Duodenal mucosa (tissue), 2 donors: Measurements from ENCODE around the gene MAP7D1.
"Not testable (repeated sequence)": the region's sequence is repeated elsewhere in the genome, so short reads cannot be mapped to it uniquely, and the experiment has no call there.

ENCODE experiments used
- H3K27ac ChIP-seq: one replicate; pipeline ENCODE4 v1.7.0; 2013; ENCODE audit warnings: low read depth, low read length
- H3K27me3 ChIP-seq, 2 donors: one replicate each; pipeline ENCODE4 v1.7.0; 2013; ENCODE audit warnings: low read length in 2 of 2, control low read depth in 1 of 2; ENCODE audit not compliant: insufficient read depth in 2 of 2, control insufficient read depth in 1 of 2
- H3K36me3 ChIP-seq, 2 donors: one replicate each; pipeline ENCODE4 v1.7.0; 2013; ENCODE audit warnings: low read length in 2 of 2, control low read depth in 1 of 2; ENCODE audit not compliant: insufficient read depth in 2 of 2, control insufficient read depth in 1 of 2
- H3K4me1 ChIP-seq, 2 donors: one replicate each; pipeline ENCODE4 v1.7.0; 2013; ENCODE audit warnings: low read length in 2 of 2, control low read depth in 1 of 2; ENCODE audit not compliant: insufficient read depth in 2 of 2, control insufficient read depth in 1 of 2
- H3K4me3 ChIP-seq, 2 donors: one replicate each; pipeline ENCODE4 v1.7.0; 2013; ENCODE audit warnings: low read length in 2 of 2, low read depth in 1 of 2
- H3K9ac ChIP-seq, 2 donors: one replicate each; pipeline ENCODE4 v1.7.0; 2013; ENCODE audit warnings: low read length in 2 of 2, low read depth in 1 of 2
- H3K9me3 ChIP-seq, 2 donors: one replicate each; pipeline ENCODE4 v1.7.0; 2013; ENCODE audit warnings: low read length in 2 of 2, control low read depth in 1 of 2; ENCODE audit not compliant: control insufficient read depth in 1 of 2

MAP7D1 gene

DNA sequence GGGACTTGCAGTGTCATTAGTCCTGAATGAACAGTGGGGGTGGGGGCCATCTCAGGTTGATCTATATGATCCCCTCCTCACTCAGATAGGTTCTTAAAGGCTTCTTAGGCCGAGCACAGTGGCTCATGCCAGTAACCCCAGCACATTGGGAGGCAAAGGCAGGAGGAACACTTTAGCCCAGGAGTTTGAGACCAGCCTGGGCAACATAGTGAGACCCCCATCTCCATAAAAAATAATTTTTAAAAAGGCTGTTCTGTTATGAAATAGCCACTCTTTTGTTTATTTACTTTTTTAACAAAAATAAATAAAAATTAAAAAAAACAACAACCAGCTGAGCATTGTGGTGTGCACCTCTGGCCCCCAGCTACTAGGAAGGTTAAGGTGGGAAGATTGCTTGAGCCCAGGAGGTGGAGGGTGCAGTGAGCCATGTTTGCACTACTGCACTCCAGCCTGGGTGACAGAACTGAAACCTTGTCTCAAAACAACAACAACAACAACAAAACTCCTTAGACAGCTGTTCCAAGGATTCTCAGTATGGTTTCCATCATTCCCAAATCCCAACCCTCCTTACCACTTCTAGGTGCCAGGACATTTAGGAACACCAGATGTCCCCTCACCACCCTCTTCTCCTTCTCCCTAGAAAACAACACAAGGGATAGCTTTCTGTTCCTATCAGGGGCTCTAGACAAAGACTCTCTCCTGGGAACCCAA, 4.7 kb upstream of the MAP7D1 start:
- peaks cover 37 to 43% of the 10 kb centered on the region in 2 donors for H3K4me1 ChIP-seq
- peak overlapping the region; percentile 18 to 44 for H3K9ac ChIP-seq
- H3K36me3 ChIP-seq, result peaks cover 0 to 4% of the 10 kb centered on the region in 2 donors
- no peaks in the 10 kb centered on the region for H3K9me3 ChIP-seq
- H3K27me3 ChIP-seq, result no peaks in the 10 kb centered on the region
- peak overlapping the region in 1 of 2 donors; percentile 63 for H3K4me3 ChIP-seq
- H3K27ac ChIP-seq, result peak overlapping the region; percentile 32

DNA sequence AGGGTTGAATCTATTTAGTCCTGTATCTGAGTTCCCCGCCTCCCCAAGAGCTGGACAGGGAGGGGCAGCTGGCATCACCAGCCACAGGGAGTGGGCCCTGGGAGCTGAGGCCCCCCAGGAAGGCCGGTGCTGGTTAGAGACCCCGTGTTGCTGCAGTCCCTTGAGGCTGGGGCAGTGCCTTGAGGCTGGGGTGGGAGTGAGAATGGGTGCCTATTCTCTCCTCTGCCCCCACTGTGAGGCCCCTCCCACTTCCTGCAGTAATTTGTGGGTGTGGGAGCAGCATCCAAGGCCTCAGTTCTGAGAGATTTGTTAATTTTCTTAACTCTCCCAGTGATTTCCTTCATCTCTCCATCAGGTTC, 4.1 kb upstream of the MAP7D1 start:
- peak overlapping the region; percentile 18 to 31 for H3K9ac ChIP-seq
- no peak overlapping the region for H3K4me3 ChIP-seq
- no peaks in the 10 kb centered on the region for H3K27me3 ChIP-seq
- H3K9me3 ChIP-seq, result no peaks in the 10 kb centered on the region
- H3K36me3 ChIP-seq, result peaks cover 0 to under 1% of the 10 kb centered on the region in 2 donors
- H3K4me1 ChIP-seq, result peaks cover 37 to 43% of the 10 kb centered on the region in 2 donors
- H3K27ac ChIP-seq, result peak overlapping the region; percentile 28

DNA sequence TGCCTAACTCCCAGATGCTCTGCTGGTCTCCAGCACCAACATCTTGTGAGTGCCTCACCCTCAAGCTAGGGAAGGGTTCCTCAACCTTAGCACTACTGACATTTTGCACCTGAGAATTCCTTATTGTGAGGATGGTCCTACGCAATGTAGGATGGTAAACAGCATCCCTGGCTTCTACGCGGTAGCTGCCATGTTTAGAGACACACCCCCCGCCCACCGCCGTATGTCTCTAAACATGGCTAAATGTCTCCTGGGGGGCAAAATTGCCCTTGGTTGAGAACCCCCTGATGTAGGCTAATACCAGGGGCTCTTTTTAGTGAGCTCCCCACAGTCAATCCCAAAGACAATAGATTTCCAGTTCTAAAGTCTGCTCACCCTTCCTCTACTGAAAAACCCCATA, 2.5 kb upstream of the MAP7D1 start:
- Histone ChIP-seq H3K9ac (no peak overlapping the region), H3K27me3 (no peaks in the 10 kb centered on the region), H3K36me3 (no peaks in the 10 kb centered on the region), H3K9me3 (no peaks in the 10 kb centered on the region), H3K4me3 (no peak overlapping the region), H3K4me1 (peaks cover 45 to 48% of the 10 kb centered on the region in 2 donors), H3K27ac (no peak overlapping the region)

DNA sequence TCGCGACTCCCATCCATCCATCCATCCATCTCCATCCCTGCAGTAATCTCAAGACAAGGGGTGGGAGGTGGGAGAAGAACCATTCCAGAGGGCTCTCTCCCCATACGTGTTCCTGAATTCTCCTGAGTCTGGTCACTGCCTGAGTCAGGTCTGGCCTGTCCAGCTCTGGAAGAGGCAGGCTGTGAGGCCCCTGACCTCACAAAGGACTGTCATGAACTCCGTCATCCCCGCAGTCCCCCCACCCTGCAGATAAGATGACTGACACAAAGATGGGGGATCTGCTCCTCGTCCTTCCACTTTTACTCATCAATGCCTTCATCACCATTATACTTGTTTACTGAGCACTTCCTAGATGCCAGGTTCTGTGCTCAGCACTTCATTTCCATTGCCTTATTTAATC, 1.6 kb upstream of the MAP7D1 start:
- Histone ChIP-seq H3K27ac (no peak overlapping the region), H3K4me1 (peaks cover 45 to 48% of the 10 kb centered on the region in 2 donors), H3K4me3 (no peak overlapping the region), H3K9ac (peak overlapping the region in 1 of 2 donors; percentile 97), H3K9me3 (no peaks in the 10 kb centered on the region), H3K27me3 (no peaks in the 10 kb centered on the region), H3K36me3 (no peaks in the 10 kb centered on the region)

DNA sequence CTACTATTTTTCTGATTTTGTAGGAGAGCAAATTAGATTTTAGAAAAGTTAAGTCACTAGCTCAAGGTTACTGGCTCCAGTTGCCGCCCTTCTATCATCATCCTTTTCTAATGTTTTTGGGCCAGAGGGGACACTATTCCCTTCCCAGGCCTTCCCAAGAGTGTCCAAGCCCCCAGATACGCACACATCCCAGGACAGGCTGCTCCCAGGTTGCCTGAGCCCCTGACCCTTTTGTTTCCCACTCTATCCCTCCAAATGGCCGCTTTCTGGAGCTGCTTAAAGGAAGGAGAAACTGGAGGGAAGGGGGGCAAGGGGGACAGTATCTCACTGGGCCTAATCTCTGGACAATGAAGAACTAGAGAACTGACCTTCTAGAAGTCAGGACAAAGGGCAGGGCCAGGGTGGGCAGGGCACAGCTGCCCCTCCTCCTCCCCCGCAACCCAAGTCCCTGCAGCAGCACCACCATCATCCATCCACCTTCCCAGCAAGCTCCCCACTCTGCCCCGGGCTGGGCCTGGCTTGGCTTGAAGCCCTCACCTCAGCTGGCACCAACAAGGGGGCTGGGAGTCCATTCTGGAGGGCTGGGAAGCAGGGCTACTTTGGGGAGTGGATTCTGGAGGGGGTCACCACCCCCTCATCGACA, 1.1 kb upstream of the MAP7D1 start:
- Histone ChIP-seq H3K9me3 (no peaks in the 10 kb centered on the region), H3K27me3 (no peaks in the 10 kb centered on the region), H3K4me3 (peak overlapping the region; percentile 88 to 94), H3K27ac (peak overlapping the region; percentile 93), H3K36me3 (no peaks in the 10 kb centered on the region), H3K9ac (peak overlapping the region; percentile 90 to 97), H3K4me1 (peaks cover 49 to 50% of the 10 kb centered on the region in 2 donors)

DNA sequence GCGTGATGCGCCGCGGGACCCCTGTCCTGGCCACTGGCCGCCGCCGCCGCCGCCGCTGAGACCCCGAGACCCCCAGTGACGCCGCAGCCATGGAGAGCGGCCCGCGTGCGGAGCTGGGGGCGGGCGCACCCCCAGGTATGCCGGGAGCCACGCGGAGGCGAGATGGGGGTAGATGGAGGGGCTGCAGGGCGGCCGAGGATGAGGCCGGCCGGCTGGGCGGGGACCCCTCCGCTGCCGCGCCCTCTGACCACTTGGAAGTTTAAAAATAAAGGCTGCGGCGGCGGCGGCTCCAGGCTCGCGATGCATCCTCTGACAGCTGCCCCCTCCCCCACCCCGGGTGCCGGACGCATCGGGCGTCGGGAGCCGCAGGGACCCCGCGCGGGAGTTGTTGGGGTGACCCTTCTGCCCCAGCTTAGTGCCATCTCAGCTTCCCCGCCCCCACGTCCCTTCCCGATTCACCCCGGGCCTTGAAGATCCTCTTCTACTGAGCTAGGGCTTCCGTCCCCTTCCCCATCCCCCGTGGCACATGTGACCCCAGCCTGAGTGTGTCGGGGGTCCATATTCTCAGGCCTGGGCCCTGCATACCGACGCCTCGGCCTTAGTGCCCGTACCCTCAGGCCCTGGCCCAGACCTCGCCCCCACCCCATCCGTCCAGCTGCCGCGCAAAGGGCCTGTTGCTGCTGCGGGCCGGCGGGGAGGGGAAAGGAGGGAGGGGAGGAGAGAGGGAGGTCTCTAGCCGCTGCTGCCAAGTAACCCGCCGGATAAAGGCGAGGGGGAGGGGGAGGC, 562 bp downstream of the MAP7D1 start:
- H3K9ac ChIP-seq, result peak overlapping the region; percentile 57 to 70
- H3K36me3 ChIP-seq, result no peaks in the 10 kb centered on the region
- peak overlapping the region; percentile 93 for H3K27ac ChIP-seq
- no peaks in the 10 kb centered on the region for H3K9me3 ChIP-seq
- H3K4me1 ChIP-seq, result peaks cover 50 to 51% of the 10 kb centered on the region in 2 donors
- no peaks in the 10 kb centered on the region for H3K27me3 ChIP-seq
- H3K4me3 ChIP-seq, result peak overlapping the region; percentile 88 to 94

DNA sequence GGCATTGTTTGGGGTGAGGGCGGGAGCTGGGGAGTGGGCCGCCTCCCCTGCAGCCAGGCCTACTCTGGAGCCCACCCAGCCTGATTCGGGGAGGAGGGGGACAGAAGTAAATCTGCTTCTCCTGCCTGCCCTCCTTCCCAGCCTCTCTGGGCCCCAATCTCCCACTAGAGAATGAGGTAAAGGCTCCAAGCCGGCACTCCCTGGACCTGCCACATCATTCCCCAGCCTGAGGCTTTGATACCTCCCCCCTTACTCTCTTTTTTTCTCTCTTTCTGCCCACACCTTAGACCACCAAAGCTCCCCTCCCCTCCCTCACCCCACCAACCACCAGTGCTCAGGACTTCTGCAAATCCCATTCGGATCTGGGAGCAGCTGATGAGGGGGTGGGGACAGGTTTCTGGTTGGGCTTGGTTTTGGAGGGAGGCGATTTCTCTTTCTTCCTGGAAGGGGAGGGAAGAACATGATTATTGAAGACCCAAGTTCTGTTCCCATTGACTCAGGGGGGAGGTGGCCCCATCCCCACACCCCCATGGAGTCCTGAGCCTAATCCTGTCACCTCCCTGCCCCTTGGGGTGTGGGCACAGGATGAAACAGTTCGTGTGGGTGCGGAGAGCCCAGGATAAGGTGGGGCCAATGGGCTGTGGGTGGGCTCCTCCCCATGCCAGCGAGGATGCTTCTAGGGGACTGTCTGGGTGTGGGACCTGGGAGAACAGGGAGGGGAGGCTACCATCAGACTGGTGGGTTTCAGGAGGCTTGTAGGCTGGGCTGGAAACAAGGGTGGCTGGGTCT, 1.3 kb downstream of the MAP7D1 start:
- Histone ChIP-seq H3K36me3 (no peaks in the 10 kb centered on the region), H3K4me3 (peak overlapping the region; percentile 88 to 94), H3K27me3 (no peaks in the 10 kb centered on the region), H3K4me1 (peaks cover 50 to 55% of the 10 kb centered on the region in 2 donors), H3K9me3 (no peaks in the 10 kb centered on the region), H3K9ac (peak overlapping the region; percentile 57 to 70), H3K27ac (peak overlapping the region; percentile 93)

DNA sequence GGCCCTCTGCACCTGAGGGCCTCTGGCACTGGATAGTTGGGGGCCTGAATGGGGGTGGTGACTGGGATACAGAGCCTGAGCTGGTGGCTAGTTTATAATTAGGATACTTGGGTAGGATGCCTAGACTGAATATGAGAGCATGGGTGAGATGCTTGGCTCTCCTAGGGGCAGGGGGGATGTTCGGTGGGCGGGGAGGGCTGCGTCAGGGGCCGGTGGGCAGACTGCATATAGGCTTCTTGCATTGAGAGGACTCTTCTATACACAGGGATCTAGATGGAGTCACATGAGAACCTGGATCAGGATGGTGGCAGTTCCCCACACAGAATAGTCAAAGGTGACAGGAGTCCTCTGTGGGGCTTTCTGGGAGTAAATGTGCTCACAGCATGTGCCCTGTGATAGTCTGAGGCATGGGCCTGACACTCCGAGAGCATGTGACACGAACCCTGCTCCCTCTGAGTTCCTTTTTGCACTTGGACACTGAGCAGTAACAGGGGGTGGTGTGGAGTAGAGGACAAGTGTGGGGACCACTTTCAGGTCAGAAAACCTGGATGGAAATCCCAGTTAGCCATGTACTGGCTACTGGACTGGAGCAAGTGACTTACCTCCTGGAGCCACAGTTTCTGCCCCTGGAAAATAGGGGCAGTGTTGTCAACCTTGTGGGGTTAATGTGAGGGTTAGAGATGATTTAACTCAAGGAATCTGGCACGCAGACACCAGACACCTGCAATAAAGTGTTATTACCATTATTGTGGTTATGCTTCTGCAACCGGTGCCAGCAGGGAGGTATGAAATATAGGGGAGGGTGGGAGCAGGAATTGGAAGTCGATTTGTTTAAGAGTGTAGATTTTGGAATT, 2.2 kb downstream of the MAP7D1 start:
- Histone ChIP-seq H3K9ac (peak overlapping the region; percentile 55 to 70), H3K27ac (peak overlapping the region; percentile 11), H3K4me3 (peak overlapping the region; percentile 88 to 94), H3K27me3 (no peaks in the 10 kb centered on the region), H3K4me1 (peaks cover 55 to 63% of the 10 kb centered on the region in 2 donors), H3K36me3 (no peaks in the 10 kb centered on the region), H3K9me3 (no peaks in the 10 kb centered on the region)

DNA sequence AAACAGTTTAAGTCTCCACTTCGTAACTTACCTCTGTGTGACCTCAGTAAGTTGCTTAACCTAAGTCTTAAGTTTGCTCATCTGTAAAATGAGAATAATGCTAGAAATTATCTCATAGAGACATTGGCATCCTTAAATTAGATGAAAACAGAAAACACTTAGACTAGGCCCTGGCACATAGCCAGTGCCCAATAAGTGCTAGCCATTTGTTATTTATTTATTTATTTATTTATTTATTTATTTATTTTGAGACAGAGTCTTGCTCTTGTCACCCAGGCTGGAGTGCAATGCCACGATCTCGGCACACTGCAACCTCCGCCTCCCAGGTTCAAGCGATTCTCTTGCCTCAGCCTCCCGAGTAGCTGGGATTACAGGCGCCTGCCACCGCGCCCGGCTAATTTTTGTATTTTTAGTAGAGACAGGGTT, 2.9 kb downstream of the MAP7D1 start:
- H3K4me1 ChIP-seq, result peaks cover 55 to 63% of the 10 kb centered on the region in 2 donors
- H3K4me3 ChIP-seq, result peak overlapping the region in 1 of 2 donors; percentile 88
- H3K27ac ChIP-seq, H3K36me3 ChIP-seq, H3K27me3 ChIP-seq, H3K9me3 ChIP-seq: not testable (repeated sequence)
- peak overlapping the region in 1 of 2 donors; percentile 70 for H3K9ac ChIP-seq
